ENCODE measurements around the gene PHACTR4. TPM values are rescaled to one million over a fixed set of nuclear protein-coding genes. Genes with fewer than 3 reads are reported as not detected.

The PHACTR4 gene
- total RNA-seq, 1 experiment from 2014 or later = 10.0 TPM

DNA sequence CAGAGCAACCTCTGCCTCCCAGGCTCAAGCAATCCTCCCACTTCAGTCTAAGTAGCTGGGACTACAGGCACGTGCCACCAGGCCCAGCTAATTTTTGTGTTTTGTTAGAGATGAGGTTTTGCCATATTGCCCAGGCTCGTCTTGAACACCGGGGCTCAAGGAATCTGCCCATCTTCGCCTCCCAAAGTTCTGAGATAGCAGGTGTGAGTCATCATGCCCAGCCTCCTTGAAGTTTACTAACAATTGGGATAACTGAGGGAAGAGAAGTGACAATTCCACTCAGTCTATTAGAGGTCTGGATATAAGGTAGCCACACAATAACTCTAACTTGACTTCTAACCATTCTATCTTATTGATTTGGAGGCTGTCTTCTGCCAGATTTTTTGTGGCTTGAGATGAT lies 130.0 kb downstream of the PHACTR4 start:
- Histone ChIP-seq H3K9ac (ENCODE audit: low read length) (no peak overlapping the region), H4K20me1 (ENCODE audit: insufficient read depth, low read depth, low read length) (no peaks in the 10 kb centered on the region), H3K4me3 (ENCODE audit: low read length) (no peak overlapping the region), H3K9me2 (replicated peaks; ENCODE audit: insufficient read depth, low read length) (no peaks in the 10 kb centered on the region), H3K9me3 (ENCODE audit: low read length) (no peaks in the 10 kb centered on the region), H3K36me3 (ENCODE audit: insufficient read depth, low read length) (no peaks in the 10 kb centered on the region), H2AFZ (ENCODE audit: low read length) (no peak overlapping the region), H3K27me3 (ENCODE audit: low read length) (no peaks in the 10 kb centered on the region), H3K4me1 (ENCODE audit: low read length) (no peaks in the 10 kb centered on the region), H3K4me2 (ENCODE audit: low read depth, low read length, poor library complexity, severe bottlenecking) (no peak overlapping the region), H3K27ac (ENCODE audit: low read length) (no peak overlapping the region), H3K79me2 (ENCODE audit: low read length) (no peaks in the 10 kb centered on the region)
- no peak for DNase-seq

- no peaks in the 10 kb centered on the region for H3K9me2 ChIP-seq (replicated peaks; ENCODE audit: insufficient read depth, low read length)
- no peak overlapping the region for H3K4me3 ChIP-seq (ENCODE audit: low read length)
- H3K27me3 ChIP-seq (ENCODE audit: low read length) = no peaks in the 10 kb centered on the region
- peaks cover 14% of the 10 kb centered on the region for H3K79me2 ChIP-seq (ENCODE audit: low read length)
- no peak overlapping the region for H3K9ac ChIP-seq (ENCODE audit: low read length)
- no peak for DNase-seq
- peaks cover 9% of the 10 kb centered on the region for H3K36me3 ChIP-seq (ENCODE audit: insufficient read depth, low read length)
- no peak overlapping the region for H3K4me2 ChIP-seq (ENCODE audit: low read depth, low read length, poor library complexity, severe bottlenecking)
- no peak overlapping the region for H2AFZ ChIP-seq (ENCODE audit: low read length)
- H3K9me3 ChIP-seq (ENCODE audit: low read length) = no peaks in the 10 kb centered on the region
- H4K20me1 ChIP-seq (ENCODE audit: insufficient read depth, low read depth, low read length) = peaks cover 6% of the 10 kb centered on the region; the same call in 1 of the 2 replicates
- H3K27ac ChIP-seq (ENCODE audit: low read length) = no peak overlapping the region
- peaks cover 4% of the 10 kb centered on the region for H3K4me1 ChIP-seq (ENCODE audit: low read length)
Observed at GRCh38 chr1:28501925-28502324, 132.4 kb downstream of the PHACTR4 start.

- Histone ChIP-seq H3K27me3 (ENCODE audit: low read length) (no peaks in the 10 kb centered on the region), H4K20me1 (ENCODE audit: insufficient read depth, low read depth, low read length) (peaks cover 17% of the 10 kb centered on the region; the same call in 1 of the 2 replicates), H3K79me2 (ENCODE audit: low read length) (peaks cover 26% of the 10 kb centered on the region), H3K27ac (ENCODE audit: low read length) (no peak overlapping the region), H3K9ac (ENCODE audit: low read length) (no peak overlapping the region), H2AFZ (ENCODE audit: low read length) (no peak overlapping the region), H3K4me1 (ENCODE audit: low read length) (peaks cover 13% of the 10 kb centered on the region), H3K9me3 (ENCODE audit: low read length) (no peaks in the 10 kb centered on the region), H3K36me3 (ENCODE audit: insufficient read depth, low read length) (peaks cover 21% of the 10 kb centered on the region), H3K9me2 (replicated peaks; ENCODE audit: insufficient read depth, low read length) (no peaks in the 10 kb centered on the region), H3K4me3 (ENCODE audit: low read length) (no peak overlapping the region), H3K4me2 (ENCODE audit: low read depth, low read length, poor library complexity, severe bottlenecking) (no peak overlapping the region)
- DNase-seq = no peak
Observed at GRCh38 chr1:28503117-28503516, 133.6 kb downstream of the PHACTR4 start.

DNA sequence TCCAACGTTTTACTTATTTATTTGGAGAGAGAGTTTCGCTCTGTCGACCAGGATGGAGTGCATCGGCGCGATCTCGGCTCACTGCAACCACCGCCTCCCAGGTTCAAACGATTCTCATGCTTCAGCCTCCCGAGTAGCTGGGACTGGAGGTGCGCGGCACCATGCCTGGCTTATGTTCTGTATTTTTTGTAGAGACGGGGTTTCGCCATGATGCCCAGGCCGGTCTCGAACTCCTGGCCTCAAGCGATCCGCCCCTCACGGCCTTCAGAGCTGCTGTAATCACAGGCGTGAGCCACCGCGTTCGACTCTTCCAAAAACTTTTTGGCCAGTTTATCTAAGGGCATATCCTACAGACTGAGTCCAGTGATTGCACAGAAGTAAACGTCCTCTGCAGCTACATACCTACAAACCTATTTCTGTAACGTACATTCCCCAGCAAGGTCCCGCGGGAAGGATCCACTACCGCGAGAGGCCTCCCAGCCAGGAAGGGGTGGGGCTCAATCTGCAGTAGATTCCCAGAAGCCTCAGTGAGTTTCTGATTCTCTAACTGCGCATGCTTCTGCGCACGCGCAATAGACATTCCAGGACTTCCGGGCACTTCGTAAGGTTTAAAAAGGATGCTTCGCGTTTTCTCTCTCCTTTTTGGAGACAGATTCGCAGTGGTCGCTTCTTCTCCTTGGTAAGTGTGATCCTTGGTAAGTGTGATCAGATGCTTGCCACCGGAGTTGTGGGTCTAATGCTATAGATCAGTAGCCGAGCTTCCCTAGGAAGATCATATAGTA lies 136.1 kb downstream of the PHACTR4 start, which contains the start of gene RCC1:
Gene RCC1 (plus strand): TSS at position 638 of the 782 bp plus-strand sequence. CDS start 23,824 bp downstream, outside the sequence.
- H3K36me3 ChIP-seq (ENCODE audit: insufficient read depth, low read length) = peaks cover 45% of the 10 kb centered on the region
- no peaks in the 10 kb centered on the region for H3K9me3 ChIP-seq (ENCODE audit: low read length)
- H3K27me3 ChIP-seq (ENCODE audit: low read length) = no peaks in the 10 kb centered on the region
- peaks cover 32% of the 10 kb centered on the region for H4K20me1 ChIP-seq (ENCODE audit: insufficient read depth, low read depth, low read length)
- no peak within 1 kb of the TSS for H2AFZ ChIP-seq (ENCODE audit: low read length)
- H3K4me1 ChIP-seq (ENCODE audit: low read length) = peaks cover 38% of the 10 kb centered on the region
- H3K9me2 ChIP-seq (replicated peaks; ENCODE audit: insufficient read depth, low read length) = no peaks in the 10 kb centered on the region
- H3K9ac ChIP-seq (ENCODE audit: low read length) = peak within 1 kb of the TSS; percentile 84
- H3K4me2 ChIP-seq (ENCODE audit: low read depth, low read length, poor library complexity, severe bottlenecking) = peak within 1 kb of the TSS; percentile 74
- peaks cover 30% of the 10 kb centered on the region for H3K79me2 ChIP-seq (ENCODE audit: low read length)
- peak within 1 kb of the TSS; percentile 95 for H3K27ac ChIP-seq (ENCODE audit: low read length)
- peak; percentile 99 for DNase-seq
- peak within 1 kb of the TSS; percentile 82 for H3K4me3 ChIP-seq (ENCODE audit: low read length)

DNA sequence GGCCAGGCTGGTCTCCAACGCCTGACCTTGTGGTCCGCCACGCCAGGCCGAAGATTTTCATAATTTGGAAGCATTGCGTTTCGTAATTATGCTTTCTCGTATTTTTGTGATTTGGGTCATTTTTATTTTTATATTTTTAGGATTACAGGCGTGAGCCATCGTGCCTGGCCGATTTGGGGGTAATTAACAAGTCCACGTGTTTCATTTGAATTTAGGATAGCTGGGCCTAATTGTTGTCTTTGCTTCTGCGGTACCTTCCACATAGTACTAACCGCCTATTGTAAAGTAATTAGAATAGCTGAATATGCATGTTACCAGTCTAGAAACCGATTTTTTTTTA lies 137.3 kb downstream of the PHACTR4 start:
- Histone ChIP-seq H2AFZ (ENCODE audit: low read length) (no peak overlapping the region), H3K9ac (ENCODE audit: low read length) (peak overlapping the region; percentile 84), H4K20me1 (ENCODE audit: insufficient read depth, low read depth, low read length) (peaks cover 32% of the 10 kb centered on the region), H3K4me2 (ENCODE audit: low read depth, low read length, poor library complexity, severe bottlenecking) (peak overlapping the region; percentile 74), H3K9me3 (ENCODE audit: low read length) (no peaks in the 10 kb centered on the region), H3K4me3 (ENCODE audit: low read length) (peak overlapping the region; percentile 82), H3K36me3 (ENCODE audit: insufficient read depth, low read length) (peaks cover 51% of the 10 kb centered on the region), H3K4me1 (ENCODE audit: low read length) (peaks cover 43% of the 10 kb centered on the region), H3K27me3 (ENCODE audit: low read length) (no peaks in the 10 kb centered on the region), H3K27ac (ENCODE audit: low read length) (peak overlapping the region; percentile 95), H3K79me2 (ENCODE audit: low read length) (peaks cover 30% of the 10 kb centered on the region), H3K9me2 (replicated peaks; ENCODE audit: insufficient read depth, low read length) (no peaks in the 10 kb centered on the region)
- DNase-seq = peak; percentile 76

DNA sequence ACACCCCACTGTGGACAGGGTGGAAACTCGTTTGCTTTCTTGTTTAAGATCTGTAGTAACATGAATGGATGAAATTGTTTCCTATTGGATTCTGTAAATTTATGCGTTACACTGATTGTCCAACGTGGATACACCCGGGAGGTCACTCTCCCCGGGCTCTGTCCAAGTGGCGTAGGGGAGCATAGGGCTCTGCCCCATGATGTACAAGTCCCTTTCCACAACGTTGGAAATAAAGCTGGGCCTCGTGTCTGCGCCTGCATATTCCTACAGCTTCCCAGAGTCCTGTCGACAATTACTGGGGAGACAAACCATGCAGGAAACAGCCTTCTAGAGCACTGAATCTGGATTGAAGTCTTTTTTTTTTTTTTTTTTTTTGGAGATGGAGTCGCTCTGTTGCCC lies 137.7 kb downstream of the PHACTR4 start:
- Histone ChIP-seq H4K20me1 (ENCODE audit: insufficient read depth, low read depth, low read length) (peaks cover 32% of the 10 kb centered on the region), H3K27ac (ENCODE audit: low read length) (peak overlapping the region; percentile 95)
- DNase-seq = peak; percentile 71

GRCh38 chr1:28507646-28508434 lies 138.3 kb downstream of the PHACTR4 start:
- Histone ChIP-seq H4K20me1 (ENCODE audit: insufficient read depth, low read depth, low read length) (peaks cover 32% of the 10 kb centered on the region), H3K9me3 (ENCODE audit: low read length) (no peaks in the 10 kb centered on the region), H2AFZ (ENCODE audit: low read length) (no peak overlapping the region), H3K27me3 (ENCODE audit: low read length) (no peaks in the 10 kb centered on the region), H3K27ac (ENCODE audit: low read length) (peak overlapping the region; percentile 95), H3K4me2 (ENCODE audit: low read depth, low read length, poor library complexity, severe bottlenecking) (peak overlapping the region; percentile 74), H3K4me1 (ENCODE audit: low read length) (peaks cover 43% of the 10 kb centered on the region), H3K9ac (ENCODE audit: low read length) (peak overlapping the region; percentile 84), H3K36me3 (ENCODE audit: insufficient read depth, low read length) (peaks cover 58% of the 10 kb centered on the region), H3K79me2 (ENCODE audit: low read length) (peaks cover 30% of the 10 kb centered on the region), H3K4me3 (ENCODE audit: low read length) (peak overlapping the region; percentile 82), H3K9me2 (replicated peaks; ENCODE audit: insufficient read depth, low read length) (no peaks in the 10 kb centered on the region)
- DNase-seq = peak; percentile 65

More for the DNA sequence above, 137.7 kb downstream of the PHACTR4 start:
- Histone ChIP-seq H3K9me2 (replicated peaks; ENCODE audit: insufficient read depth, low read length) (no peaks in the 10 kb centered on the region), H3K4me1 (ENCODE audit: low read length) (peaks cover 43% of the 10 kb centered on the region), H3K36me3 (ENCODE audit: insufficient read depth, low read length) (peaks cover 54% of the 10 kb centered on the region), H2AFZ (ENCODE audit: low read length) (no peak overlapping the region), H3K27me3 (ENCODE audit: low read length) (no peaks in the 10 kb centered on the region), H3K4me3 (ENCODE audit: low read length) (peak overlapping the region; percentile 82), H3K79me2 (ENCODE audit: low read length) (peaks cover 30% of the 10 kb centered on the region), H3K9me3 (ENCODE audit: low read length) (no peaks in the 10 kb centered on the region), H3K9ac (ENCODE audit: low read length) (peak overlapping the region; percentile 84), H3K4me2 (ENCODE audit: low read depth, low read length, poor library complexity, severe bottlenecking) (peak overlapping the region; percentile 74)

GRCh38 chr1:28508435-28508754 lies 138.9 kb downstream of the PHACTR4 start:
- Histone ChIP-seq H3K79me2 (ENCODE audit: low read length) (peaks cover 30% of the 10 kb centered on the region), H3K4me2 (ENCODE audit: low read depth, low read length, poor library complexity, severe bottlenecking) (peak overlapping the region; percentile 74), H3K9me3 (ENCODE audit: low read length) (no peaks in the 10 kb centered on the region), H2AFZ (ENCODE audit: low read length) (no peak overlapping the region), H3K27me3 (ENCODE audit: low read length) (no peaks in the 10 kb centered on the region), H3K4me1 (ENCODE audit: low read length) (peaks cover 43% of the 10 kb centered on the region), H3K9me2 (replicated peaks; ENCODE audit: insufficient read depth, low read length) (no peaks in the 10 kb centered on the region), H3K36me3 (ENCODE audit: insufficient read depth, low read length) (peaks cover 58% of the 10 kb centered on the region), H3K27ac (ENCODE audit: low read length) (peak overlapping the region; percentile 95), H4K20me1 (ENCODE audit: insufficient read depth, low read depth, low read length) (peaks cover 32% of the 10 kb centered on the region), H3K4me3 (ENCODE audit: low read length) (peak overlapping the region; percentile 82), H3K9ac (ENCODE audit: low read length) (peak overlapping the region; percentile 84)
- DNase-seq = peak; percentile 64

Measured in Karpas-422 (cell line).